ENCODE measurements around the gene COA5.

The COA5 gene

GRCh38 chr2:98588880-98589431, 19.4 kb downstream of the COA5 start:
- Histone ChIP-seq H3K4me1 (ENCODE audit: insufficient read depth, insufficient read length) (no peaks in the 10 kb centered on the region), H3K27me3 (ENCODE audit: insufficient read depth, insufficient read length) (no peaks in the 10 kb centered on the region), H3K9me3 (ENCODE audit: insufficient read depth, low read length) (0 out of 2 replicates have a peak, but pooled peaks cover 3% of the 10 kb centered on the region), H3K9ac (ENCODE audit: insufficient read length, low read depth) (no peak overlapping the region), H3K36me3 (ENCODE audit: insufficient read depth, insufficient read length, low read length) (peaks cover 19% of the 10 kb centered on the region), H3K4me3 (ENCODE audit: insufficient read length, low read depth) (no peak overlapping the region)
- TF ChIP-seq YY1 (IDR thresholded peaks at IDR 0.05; ENCODE audit: insufficient read depth, insufficient read length): no peak
- no peak for DNase-seq (ENCODE audit: low read depth, low spot score)

- Histone ChIP-seq H3K4me3 (ENCODE audit: insufficient read length, low read depth) (no peak overlapping the region), H3K27me3 (ENCODE audit: insufficient read depth, insufficient read length) (no peaks in the 10 kb centered on the region), H3K9me3 (ENCODE audit: insufficient read depth, low read length) (no peaks in the 10 kb centered on the region), H3K36me3 (ENCODE audit: insufficient read depth, insufficient read length, low read length) (peaks cover 26% of the 10 kb centered on the region), H3K9ac (ENCODE audit: insufficient read length, low read depth) (no peak overlapping the region), H3K4me1 (ENCODE audit: insufficient read depth, insufficient read length) (no peaks in the 10 kb centered on the region)
- no peak for DNase-seq (ENCODE audit: low read depth, low spot score)
- TF ChIP-seq YY1 (IDR thresholded peaks at IDR 0.05; ENCODE audit: insufficient read depth, insufficient read length) (no peak), SUZ12 (IDR thresholded peaks at IDR 0.05; ENCODE audit: extremely low read depth, insufficient read depth, insufficient read length) (no peak), ZNF274 (IDR thresholded peaks at IDR 0.05; ENCODE audit: low read depth, low read length) (no peak)
Measured at GRCh38 chr2:98586551-98587140, 21.7 kb downstream of the COA5 start.

GRCh38 chr2:98585386-98585785, 22.9 kb downstream of the COA5 start:
- peaks cover 23% of the 10 kb centered on the region for H3K36me3 ChIP-seq (ENCODE audit: insufficient read depth, insufficient read length, low read length)
- no peak for TF ChIP-seq SUZ12 (IDR thresholded peaks at IDR 0.05; ENCODE audit: extremely low read depth, insufficient read depth, insufficient read length)
- TF ChIP-seq ZNF274 (IDR thresholded peaks at IDR 0.05; ENCODE audit: low read depth, low read length): no peak
- no peak for TF ChIP-seq YY1 (IDR thresholded peaks at IDR 0.05; ENCODE audit: insufficient read depth, insufficient read length)
- H3K27me3 ChIP-seq (ENCODE audit: insufficient read depth, insufficient read length): no peaks in the 10 kb centered on the region
- H3K4me3 ChIP-seq (ENCODE audit: insufficient read length, low read depth): no peak overlapping the region
- H3K9ac ChIP-seq (ENCODE audit: insufficient read length, low read depth): no peak overlapping the region
- no peak for DNase-seq (ENCODE audit: low read depth, low spot score)
- H3K9me3 ChIP-seq (ENCODE audit: insufficient read depth, low read length): no peaks in the 10 kb centered on the region
- H3K4me1 ChIP-seq (ENCODE audit: insufficient read depth, insufficient read length): no peaks in the 10 kb centered on the region

- H3K27me3 ChIP-seq (ENCODE audit: insufficient read depth, insufficient read length): no peaks in the 10 kb centered on the region
- H3K9ac ChIP-seq (ENCODE audit: insufficient read length, low read depth): no peak overlapping the region
- TF ChIP-seq ZNF274 (IDR thresholded peaks at IDR 0.05; ENCODE audit: low read depth, low read length) (no peak), YY1 (IDR thresholded peaks at IDR 0.05; ENCODE audit: insufficient read depth, insufficient read length) (no peak), SUZ12 (IDR thresholded peaks at IDR 0.05; ENCODE audit: extremely low read depth, insufficient read depth, insufficient read length) (no peak)
- H3K4me1 ChIP-seq (ENCODE audit: insufficient read depth, insufficient read length): no peaks in the 10 kb centered on the region
- no peaks in the 10 kb centered on the region for H3K9me3 ChIP-seq (ENCODE audit: insufficient read depth, low read length)
- peaks cover 27% of the 10 kb centered on the region for H3K36me3 ChIP-seq (ENCODE audit: insufficient read depth, insufficient read length, low read length)
- no peak for DNase-seq (ENCODE audit: low read depth, low spot score)
- H3K4me3 ChIP-seq (ENCODE audit: insufficient read length, low read depth): no peak overlapping the region
Measured at GRCh38 chr2:98583816-98584618, 24.3 kb downstream of the COA5 start.

GRCh38 chr2:98583276-98583675, 25.0 kb downstream of the COA5 start:
- H3K4me3 ChIP-seq (ENCODE audit: insufficient read length, low read depth): no peak overlapping the region
- H3K27me3 ChIP-seq (ENCODE audit: insufficient read depth, insufficient read length): no peaks in the 10 kb centered on the region
- TF ChIP-seq ZNF274 (IDR thresholded peaks at IDR 0.05; ENCODE audit: low read depth, low read length) (no peak), YY1 (IDR thresholded peaks at IDR 0.05; ENCODE audit: insufficient read depth, insufficient read length) (no peak), SUZ12 (IDR thresholded peaks at IDR 0.05; ENCODE audit: extremely low read depth, insufficient read depth, insufficient read length) (no peak)
- H3K9ac ChIP-seq (ENCODE audit: insufficient read length, low read depth): no peak overlapping the region
- no peaks in the 10 kb centered on the region for H3K4me1 ChIP-seq (ENCODE audit: insufficient read depth, insufficient read length)
- DNase-seq (ENCODE audit: low read depth, low spot score): no peak
- no peaks in the 10 kb centered on the region for H3K9me3 ChIP-seq (ENCODE audit: insufficient read depth, low read length)
- peaks cover 33% of the 10 kb centered on the region for H3K36me3 ChIP-seq (ENCODE audit: insufficient read depth, insufficient read length, low read length)

- Histone ChIP-seq H3K36me3 (ENCODE audit: insufficient read depth, insufficient read length, low read length) (peaks cover 35% of the 10 kb centered on the region), H3K4me1 (ENCODE audit: insufficient read depth, insufficient read length) (no peaks in the 10 kb centered on the region), H3K4me3 (ENCODE audit: insufficient read length, low read depth) (no peak overlapping the region), H3K9ac (ENCODE audit: insufficient read length, low read depth) (no peak overlapping the region), H3K9me3 (ENCODE audit: insufficient read depth, low read length) (no peaks in the 10 kb centered on the region), H3K27me3 (ENCODE audit: insufficient read depth, insufficient read length) (no peaks in the 10 kb centered on the region)
- TF ChIP-seq ZNF274 (IDR thresholded peaks at IDR 0.05; ENCODE audit: low read depth, low read length) (no peak), YY1 (IDR thresholded peaks at IDR 0.05; ENCODE audit: insufficient read depth, insufficient read length) (no peak), SUZ12 (IDR thresholded peaks at IDR 0.05; ENCODE audit: extremely low read depth, insufficient read depth, insufficient read length) (no peak)
- no peak for DNase-seq (ENCODE audit: low read depth, low spot score)
Measured at GRCh38 chr2:98582523-98582922, 25.8 kb downstream of the COA5 start.

GRCh38 chr2:98580656-98581284, 27.5 kb downstream of the COA5 start:
- Histone ChIP-seq H3K4me1 (ENCODE audit: insufficient read depth, insufficient read length) (no peaks in the 10 kb centered on the region), H3K9me3 (ENCODE audit: insufficient read depth, low read length) (no peaks in the 10 kb centered on the region), H3K9ac (ENCODE audit: insufficient read length, low read depth) (no peak overlapping the region), H3K36me3 (ENCODE audit: insufficient read depth, insufficient read length, low read length) (peaks cover 42% of the 10 kb centered on the region), H3K4me3 (ENCODE audit: insufficient read length, low read depth) (no peak overlapping the region), H3K27me3 (ENCODE audit: insufficient read depth, insufficient read length) (no peaks in the 10 kb centered on the region)
- no peak for DNase-seq (ENCODE audit: low read depth, low spot score)
- no peak for TF ChIP-seq YY1 (IDR thresholded peaks at IDR 0.05; ENCODE audit: insufficient read depth, insufficient read length)
- TF ChIP-seq ZNF274 (IDR thresholded peaks at IDR 0.05; ENCODE audit: low read depth, low read length): no peak
- no peak for TF ChIP-seq SUZ12 (IDR thresholded peaks at IDR 0.05; ENCODE audit: extremely low read depth, insufficient read depth, insufficient read length)
